Neutrophil (primary cell): ENCODE data around the gene MBTPS1.

Experiments
- H3K27ac ChIP-seq: fragments of 200-600 bp; sonication (generic); 2 replicates; pipeline ENCODE4 v1.5.1; 2016; ENCODE audit warnings: mild to moderate bottlenecking, moderate library complexity
- H3K27me3 ChIP-seq: fragments of 200-600 bp; sonication (generic); 2 replicates; pipeline ENCODE4 v1.6.0; 2016; ENCODE audit warnings: mild to moderate bottlenecking
- H3K36me3 ChIP-seq: fragments of 200-600 bp; sonication (generic); 2 replicates; pipeline ENCODE4 v1.5.1; 2017
- H3K4me1 ChIP-seq, 2 experiments: fragments of 200-600 bp in 1 of 2; sonication (generic) in 1 of 2; 1 replicate in 1 of 2; 2 replicates in 1 of 2; pipeline versions ENCODE4 v1.5.1 to v1.6.1; 2013 to 2016; ENCODE audit warnings: low read depth in 1 of 2, low read length in 1 of 2, mild to moderate bottlenecking in 1 of 2, moderate library complexity in 1 of 2; ENCODE audit not compliant: control insufficient read depth in 1 of 2, insufficient read depth in 1 of 2
- H3K4me3 ChIP-seq, 2 experiments: fragments of 200-600 bp in 1 of 2; sonication (generic) in 1 of 2; 1 replicate in 1 of 2; 2 replicates in 1 of 2; pipeline ENCODE4 v1.5.1; 2013 to 2016; ENCODE audit warnings: low read depth in 1 of 2, low read length in 1 of 2, mild to moderate bottlenecking in 1 of 2, moderate library complexity in 1 of 2
- H3K9me3 ChIP-seq: fragments of 200-600 bp; sonication (generic); 2 replicates; pipeline ENCODE4 v1.5.1; 2016
- CTCF ChIP-seq: fragments of 200-600 bp; sonication (generic); IDR thresholded peaks from 2 replicates; pipeline ENCODE4 v1.5.1; 2016; ENCODE audit warnings: antibody characterized with exemption

MBTPS1 gene

DNA sequence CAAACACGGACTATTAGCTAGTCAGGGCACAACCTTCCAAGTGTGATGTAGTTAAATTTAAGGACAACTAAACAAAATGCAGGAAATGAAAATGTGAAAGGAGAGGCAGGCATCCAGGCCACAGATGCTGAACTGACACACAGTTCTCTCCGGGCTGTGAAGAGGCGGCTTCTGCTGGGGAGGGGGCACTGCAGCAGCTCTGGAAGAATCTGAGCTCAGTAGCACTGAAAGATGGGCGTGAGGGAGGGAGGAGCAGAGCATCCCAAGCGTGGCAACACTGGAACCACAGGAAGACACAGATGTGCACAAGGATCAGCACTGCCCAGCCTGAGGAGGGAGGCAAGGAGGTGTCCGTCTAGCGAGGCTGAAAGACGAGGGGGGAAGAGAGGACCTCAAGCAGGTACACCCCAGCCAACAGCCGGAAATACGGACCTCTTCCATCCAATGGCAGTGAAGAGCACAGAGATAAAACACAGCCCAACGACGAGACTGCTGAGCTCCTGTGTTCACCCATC is 11.4 kb downstream of the MBTPS1 start:
- no peak for TF ChIP-seq CTCF
- Histone ChIP-seq H3K27me3 (no peaks in the 10 kb centered on the region), H3K36me3 (peaks cover 11% of the 10 kb centered on the region), H3K4me1 (peaks cover 0 to 8% of the 10 kb centered on the region in 2 experiments), H3K9me3 (no peaks in the 10 kb centered on the region), H3K4me3 (no peak overlapping the region), H3K27ac (no peak overlapping the region)

- Histone ChIP-seq H3K36me3 (peaks cover 11% of the 10 kb centered on the region), H3K9me3 (no peaks in the 10 kb centered on the region), H3K27me3 (no peaks in the 10 kb centered on the region), H3K4me3 (no peak overlapping the region), H3K27ac (no peak overlapping the region), H3K4me1 (no peaks in the 10 kb centered on the region)
- no peak for TF ChIP-seq CTCF
Measured at GRCh38 chr16:84104231-84104630, 12.5 kb downstream of the MBTPS1 start.

DNA sequence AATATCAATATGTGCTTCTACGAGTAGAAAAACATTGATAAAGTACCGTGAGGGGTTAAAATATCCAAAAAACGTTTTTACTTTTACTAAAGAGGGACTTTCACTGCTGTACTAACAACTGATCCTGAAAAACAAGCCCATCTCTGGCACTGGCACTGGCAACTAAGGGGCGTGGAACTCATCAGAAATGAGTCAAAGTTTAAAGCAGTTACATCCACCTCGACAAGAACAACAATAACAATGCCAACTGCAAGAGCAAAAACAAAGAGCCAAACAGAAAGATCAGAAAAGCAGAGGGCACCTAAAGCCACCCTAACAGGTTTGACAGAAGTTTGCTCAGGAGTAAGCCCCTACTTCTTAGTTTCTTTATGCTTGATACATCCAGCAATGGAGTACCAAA is 13.1 kb downstream of the MBTPS1 start:
- H3K36me3 ChIP-seq = peaks cover 15% of the 10 kb centered on the region

DNA sequence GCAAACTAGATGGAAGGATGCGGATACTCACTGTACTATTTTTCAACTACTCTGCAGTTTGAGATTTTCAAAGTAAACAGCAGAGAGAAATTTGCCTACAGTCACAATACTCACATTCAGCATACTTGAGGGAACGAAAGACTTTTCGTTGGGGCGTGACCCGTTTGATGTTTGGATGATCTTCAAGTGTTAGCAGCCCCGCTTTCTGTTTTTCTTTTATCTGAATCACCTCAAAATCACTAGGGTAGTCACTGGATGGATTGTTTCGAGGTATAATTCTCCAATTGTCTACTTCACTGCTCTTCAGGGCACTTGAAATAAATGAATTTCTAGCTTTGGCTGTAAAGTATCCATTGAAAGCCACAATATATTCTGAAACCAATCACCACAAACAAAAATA is 17.8 kb downstream of the MBTPS1 start:
- no peaks in the 10 kb centered on the region for H3K27me3 ChIP-seq
- no peaks in the 10 kb centered on the region for H3K4me1 ChIP-seq
- H3K27ac ChIP-seq = no peak overlapping the region
- H3K4me3 ChIP-seq = no peak overlapping the region
- peaks cover 44% of the 10 kb centered on the region for H3K36me3 ChIP-seq
- H3K9me3 ChIP-seq = no peaks in the 10 kb centered on the region
- TF ChIP-seq CTCF = no peak

More for the DNA sequence above, 13.1 kb downstream of the MBTPS1 start:
- Histone ChIP-seq H3K27ac (no peak overlapping the region), H3K4me1 (no peaks in the 10 kb centered on the region), H3K9me3 (no peaks in the 10 kb centered on the region), H3K4me3 (no peak overlapping the region), H3K27me3 (no peaks in the 10 kb centered on the region)
- TF ChIP-seq CTCF = no peak

- H3K27me3 ChIP-seq = no peaks in the 10 kb centered on the region
- peaks cover 68% of the 10 kb centered on the region for H3K36me3 ChIP-seq
- H3K27ac ChIP-seq = no peak overlapping the region
- no peaks in the 10 kb centered on the region for H3K9me3 ChIP-seq
- no peak overlapping the region for H3K4me3 ChIP-seq
- no peaks in the 10 kb centered on the region for H3K4me1 ChIP-seq
- TF ChIP-seq CTCF = no peak
Measured at GRCh38 chr16:84096447-84097005, 20.2 kb downstream of the MBTPS1 start.
